CD4-positive, alpha-beta T cell treated with Interleukin-17A for 4 hours (primary cell): ENCODE results near the gene PTGER3.

Source experiments
- DNase-seq: peaks from one replicate; pipeline ENCODE4 v3.0.0-alpha.2; 2020; ENCODE audit warnings: mixed read lengths

The PTGER3 gene

DNA sequence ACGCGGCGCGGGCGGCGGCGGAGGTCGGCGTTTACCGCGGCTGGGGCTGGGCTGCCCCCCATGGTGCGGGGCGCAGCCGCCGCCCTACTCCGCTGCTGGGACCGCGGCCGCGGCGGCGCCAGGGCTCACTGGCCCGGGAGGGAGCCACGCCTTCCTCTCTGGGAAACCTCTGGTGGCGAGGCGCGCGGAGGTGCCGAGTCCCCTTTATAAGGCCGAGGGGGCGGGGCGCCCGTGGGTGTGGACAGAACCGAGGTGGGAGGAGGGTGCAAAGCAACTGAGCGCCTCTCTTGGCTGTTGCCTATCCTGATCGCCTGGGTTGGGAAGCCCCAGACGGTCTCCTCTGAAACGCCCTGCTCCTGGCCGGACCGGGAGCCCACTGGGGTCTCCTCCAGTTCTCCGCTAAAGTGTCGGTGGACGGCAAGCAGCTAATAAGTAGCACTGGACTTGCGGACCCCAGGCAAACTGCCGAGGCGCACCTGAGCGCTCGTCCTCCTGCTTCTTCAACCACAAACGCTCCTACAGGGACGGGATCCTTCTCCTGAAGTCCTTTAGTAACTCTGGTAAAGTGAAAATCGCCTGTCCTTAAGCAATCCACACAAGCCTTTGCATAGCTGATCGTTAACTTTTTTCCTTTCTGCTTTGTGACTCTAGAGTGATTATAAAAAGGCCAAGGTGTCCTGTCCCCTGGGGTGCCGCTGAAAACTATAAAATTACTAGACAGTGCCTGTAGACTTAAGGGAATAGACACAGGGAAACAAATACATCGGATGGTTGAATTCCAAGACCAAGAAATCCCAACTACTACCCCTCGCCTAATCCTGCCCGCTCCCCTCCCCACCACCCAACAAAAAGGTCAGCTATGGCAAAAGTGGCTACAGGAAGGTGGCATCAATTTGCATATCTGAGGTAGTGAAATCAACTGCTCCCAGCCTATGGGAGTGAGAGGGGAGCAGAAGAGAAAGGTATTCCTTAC, at the start of gene PTGER3:
Gene PTGER3, minus strand, starts transcription at position 182 of the 973 bp plus-strand sequence. CDS start 239 bp downstream, outside the sequence.
- DNase-seq, result peak; percentile 70

DNA sequence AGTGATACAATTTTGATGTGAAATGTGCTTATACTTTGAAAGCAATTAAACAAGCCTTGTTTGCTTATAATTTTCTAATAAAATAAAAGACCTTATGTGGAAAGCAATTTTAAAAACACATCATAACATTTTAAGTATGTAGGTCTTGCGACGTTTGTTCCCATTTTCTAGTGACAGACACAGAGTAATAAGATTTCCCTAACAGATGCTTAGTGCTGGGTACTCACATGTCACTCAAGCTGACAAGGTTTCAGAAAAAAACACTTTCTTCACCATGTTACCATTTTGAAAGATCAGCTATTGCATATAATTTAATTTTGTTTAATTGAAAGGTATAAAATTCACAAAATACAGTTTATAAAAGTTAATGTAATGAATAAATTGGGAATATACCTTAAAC, 47.3 kb upstream of the PTGER3 start:
- DNase-seq, result no peak

DNA sequence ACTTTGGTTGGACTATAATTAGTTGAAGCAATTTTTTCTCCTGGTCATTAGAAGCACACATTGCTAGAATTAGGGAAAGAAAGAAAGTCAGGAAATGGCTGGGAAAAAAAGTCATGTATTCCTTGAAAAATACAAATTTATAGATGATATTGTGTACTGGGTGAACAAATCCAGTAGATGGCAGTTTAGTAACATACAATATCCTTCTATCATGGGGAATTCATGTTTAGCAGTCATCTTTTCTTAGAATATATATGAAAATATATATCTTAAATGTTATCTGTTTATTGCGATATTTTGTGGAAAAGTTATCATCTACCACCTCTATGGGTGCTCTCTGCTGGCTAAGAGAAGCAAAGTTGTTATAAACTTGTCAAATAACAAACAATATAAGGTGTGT, 46.3 kb upstream of the PTGER3 start:
- DNase-seq, result no peak

DNA sequence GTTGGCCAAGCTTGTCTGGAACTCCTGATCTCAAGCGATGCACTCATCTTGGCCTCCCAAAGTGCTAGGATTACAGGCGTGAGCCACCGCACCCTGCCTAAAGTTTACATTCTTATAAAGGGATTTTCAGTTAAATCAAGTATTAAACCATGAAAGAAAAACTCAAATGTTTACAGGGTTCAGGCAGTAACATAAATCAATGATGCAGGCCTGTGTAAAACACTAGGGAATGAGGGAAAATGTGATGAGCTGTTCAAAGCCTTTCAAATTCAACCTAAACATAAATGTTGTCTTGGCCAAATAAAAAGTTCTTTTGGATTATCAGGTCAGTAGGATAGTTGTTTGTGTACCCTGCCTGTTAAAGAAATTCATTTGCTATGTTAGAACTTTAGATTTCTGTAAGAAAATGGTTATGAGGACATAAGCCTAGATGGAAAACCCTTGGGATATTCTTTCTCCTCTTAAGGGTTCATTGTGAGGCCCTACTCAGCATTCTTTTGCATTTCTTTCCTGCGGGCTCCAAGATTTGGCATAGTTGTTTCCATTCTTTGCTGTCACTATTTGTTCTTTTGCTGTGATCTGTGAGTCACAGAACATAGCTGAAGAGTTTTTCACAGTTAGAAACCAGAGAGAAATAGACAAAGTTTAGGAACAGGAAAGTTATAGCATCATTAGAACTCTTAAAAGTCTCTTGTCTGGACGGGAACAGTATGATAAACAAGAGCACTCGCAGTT, 42.1 kb upstream of the PTGER3 start:
- no peak for DNase-seq

DNA sequence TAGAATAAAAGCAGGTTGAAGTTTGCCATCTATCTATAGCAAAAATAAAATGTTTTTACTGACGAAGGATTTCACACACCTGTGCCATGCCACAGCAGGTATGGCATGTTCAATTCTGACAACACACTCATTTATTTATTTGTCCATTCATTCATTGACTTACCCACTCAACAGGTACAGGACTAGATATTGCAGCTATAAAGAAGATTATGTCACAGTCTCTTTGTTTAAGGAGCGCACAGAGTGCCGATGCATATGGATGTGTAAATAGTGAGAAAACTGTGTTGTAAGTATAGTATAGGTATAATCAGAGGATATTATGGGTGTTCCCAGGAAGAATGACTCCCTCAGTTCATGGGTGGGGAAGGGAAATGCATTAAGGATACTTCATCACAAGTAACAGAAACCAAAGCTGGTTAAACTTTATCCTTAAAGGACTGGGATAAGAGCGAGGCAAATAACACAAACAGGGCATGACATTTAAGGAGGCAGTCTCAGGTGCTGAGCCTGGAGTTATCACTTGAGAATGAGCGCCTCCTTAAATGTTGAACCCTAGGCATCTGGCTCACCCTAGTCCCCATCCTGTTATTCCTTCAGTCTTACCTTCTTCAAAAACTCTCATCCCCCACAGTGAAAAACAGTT, 41.1 kb upstream of the PTGER3 start:
- DNase-seq, result no peak

DNA sequence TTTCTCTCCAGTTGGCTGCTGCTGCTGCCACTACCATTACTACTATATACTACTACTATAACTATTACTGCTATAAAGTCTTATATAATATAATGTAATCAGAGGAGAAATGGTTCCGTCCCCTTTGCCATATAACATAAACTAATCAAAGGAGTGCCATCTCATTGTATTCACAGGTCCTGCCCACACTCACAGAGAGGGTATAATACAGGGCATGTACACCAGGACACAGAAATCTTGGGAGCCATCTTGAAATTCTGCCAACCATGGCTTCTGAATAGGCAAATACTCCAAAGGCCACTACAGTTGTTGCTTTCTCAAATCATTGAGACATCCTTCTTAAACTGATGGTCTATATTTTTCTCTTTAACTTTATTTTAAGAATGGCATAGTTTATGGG, 40.1 kb upstream of the PTGER3 start:
- DNase-seq, result no peak

DNA sequence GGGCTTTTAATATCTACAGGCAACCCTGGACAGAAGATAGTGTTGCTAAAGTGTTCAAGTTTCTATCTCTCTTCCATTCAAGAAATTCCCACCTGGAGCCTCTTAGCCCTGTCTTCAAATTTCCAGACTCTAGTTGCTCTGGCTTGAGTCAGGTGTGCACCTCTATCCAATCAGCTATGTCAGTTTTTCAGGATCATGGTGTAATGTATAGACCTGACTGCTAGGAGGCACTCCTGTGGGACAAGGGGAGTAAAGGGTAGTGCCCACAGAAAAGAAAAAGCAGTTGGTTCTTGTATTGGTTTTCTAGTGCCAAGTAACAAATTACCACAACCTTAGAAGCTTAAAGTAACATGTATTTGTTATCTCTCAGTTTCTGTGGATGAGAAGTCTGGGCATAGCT, 39.4 kb upstream of the PTGER3 start:
- DNase-seq, result no peak

DNA sequence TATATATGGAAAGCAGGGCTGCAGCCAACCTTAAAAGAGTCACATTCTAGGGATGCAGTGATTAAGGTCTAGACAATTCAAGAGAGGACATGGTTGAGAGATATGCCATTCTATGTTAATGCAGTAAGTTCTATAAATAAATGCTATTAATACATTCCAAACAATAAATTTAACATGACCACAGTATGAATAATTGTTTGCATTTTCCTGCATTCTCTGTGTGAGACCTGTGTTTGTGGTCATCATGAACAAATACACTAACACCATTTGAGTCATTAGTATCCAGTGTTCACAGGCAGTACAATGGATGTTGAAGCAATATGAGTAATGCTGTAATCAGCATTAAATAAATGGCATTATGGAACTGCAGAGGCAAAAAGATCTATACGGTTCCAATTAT, 38.7 kb upstream of the PTGER3 start:
- no peak for DNase-seq

DNA sequence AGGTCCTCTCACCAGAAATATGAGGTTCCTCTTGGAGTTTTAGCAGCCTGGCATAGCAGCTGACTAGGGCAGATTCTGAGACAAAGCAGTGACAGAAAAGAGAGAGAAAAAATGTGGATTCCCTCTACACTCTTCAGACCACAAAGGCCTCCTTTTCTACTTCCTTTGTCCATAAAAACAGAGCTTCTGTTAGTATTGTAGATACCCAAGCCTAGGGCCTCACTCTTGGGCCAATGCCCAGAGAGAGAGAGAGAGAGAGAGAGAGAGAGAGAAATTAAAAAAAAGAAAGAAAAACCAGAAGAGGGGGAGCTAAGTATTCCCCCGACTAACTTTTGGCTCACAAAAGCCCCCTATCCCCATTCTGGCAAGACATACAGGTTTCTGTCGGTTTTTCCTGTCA, 35.7 kb upstream of the PTGER3 start:
- no peak for DNase-seq

DNA sequence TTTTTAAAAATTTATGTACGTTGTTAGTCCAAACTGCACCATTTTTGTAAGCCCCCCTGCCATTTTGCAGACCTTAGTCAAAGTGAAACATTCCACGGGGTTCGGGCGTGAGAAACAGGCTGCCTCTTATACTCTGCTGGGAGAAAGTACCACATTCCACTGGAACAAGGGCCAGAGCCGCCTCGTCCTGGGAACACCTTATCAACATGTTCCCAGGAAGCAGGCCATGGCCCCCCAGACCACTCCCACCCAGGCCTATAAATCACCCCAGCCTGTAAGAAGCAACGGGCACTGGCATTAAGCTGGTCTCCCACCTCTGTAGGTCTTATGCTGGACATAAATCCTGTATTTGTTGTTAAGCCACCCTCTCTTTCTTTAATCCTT, 34.1 kb upstream of the PTGER3 start:
- DNase-seq, result peak; percentile 5

DNA sequence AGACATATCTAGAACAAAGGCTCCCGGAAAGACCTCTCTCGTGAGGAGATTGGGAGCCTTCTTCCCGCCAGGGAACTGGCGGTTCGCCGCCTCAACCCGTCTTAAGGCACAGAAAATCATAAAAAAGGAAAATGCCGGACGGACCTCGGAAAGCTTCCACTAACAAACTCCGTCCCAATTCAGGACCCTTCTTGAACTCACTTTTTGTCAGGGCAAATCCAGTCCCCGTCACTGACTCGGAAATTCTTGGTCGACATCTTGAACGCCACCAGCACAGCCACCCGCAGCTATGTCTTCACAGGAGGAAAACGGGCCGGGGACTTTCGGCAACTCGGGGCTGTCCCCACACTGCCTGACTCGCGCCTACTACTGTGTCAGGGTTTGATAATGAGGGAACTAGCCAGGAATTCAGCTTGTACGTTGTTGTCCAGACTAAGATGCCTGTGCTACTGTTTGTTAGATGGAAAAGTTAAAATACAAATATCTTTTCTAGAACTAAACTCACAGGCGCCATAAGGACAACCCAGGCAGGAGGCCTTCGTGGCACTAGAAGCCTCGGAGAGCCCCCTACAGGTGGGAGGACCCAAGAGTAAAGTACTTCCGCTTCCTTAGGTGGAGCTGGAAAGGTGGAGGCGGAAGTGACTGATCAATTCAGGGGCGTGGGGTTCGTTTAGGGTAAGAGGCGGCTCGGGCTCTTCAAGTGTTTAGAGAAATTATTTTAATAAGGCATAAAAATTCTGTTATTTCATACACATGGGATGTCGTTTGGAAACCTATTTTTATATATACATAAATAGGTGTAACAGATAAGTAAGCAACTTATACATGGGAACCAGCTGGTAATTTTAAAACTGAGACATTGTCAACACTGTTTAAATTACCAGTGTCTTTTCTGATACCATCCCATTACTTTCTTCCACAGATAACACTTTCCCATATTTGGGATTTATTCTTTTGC, 33.4 kb upstream of the PTGER3 start, which contains the start of gene ZRANB2:
Gene ZRANB2, minus strand, starts transcription at position 297 of the 958 bp plus-strand sequence. Its CDS starts 40 bp downstream, at position 257.
- peak; percentile 90 for DNase-seq

DNA sequence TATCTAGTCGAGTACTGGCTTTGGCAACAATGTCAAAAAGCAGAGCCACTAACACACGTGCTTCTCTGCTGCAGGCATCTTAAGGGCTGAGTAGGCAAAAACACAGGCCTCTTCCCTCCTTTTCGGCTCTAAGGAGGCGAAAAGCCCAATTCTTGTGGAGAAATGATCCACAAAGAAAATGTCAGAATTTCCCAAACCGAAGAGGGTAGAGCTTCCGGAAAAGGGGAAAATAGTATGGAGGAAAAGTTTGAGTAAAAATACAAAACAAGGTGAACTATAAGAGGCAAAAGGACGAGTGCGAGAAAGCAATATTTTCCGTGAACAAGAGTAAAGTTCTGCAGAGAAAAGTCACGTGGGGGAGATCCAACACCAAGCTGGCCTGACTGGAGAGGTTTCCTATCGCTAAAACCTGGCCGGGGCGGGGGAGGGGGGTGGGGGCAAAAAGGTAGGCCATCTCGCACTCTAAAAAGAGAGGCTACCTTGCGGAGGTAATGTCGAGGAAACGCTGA, 32.7 kb upstream of the PTGER3 start:
- peak; percentile 28 for DNase-seq

DNA sequence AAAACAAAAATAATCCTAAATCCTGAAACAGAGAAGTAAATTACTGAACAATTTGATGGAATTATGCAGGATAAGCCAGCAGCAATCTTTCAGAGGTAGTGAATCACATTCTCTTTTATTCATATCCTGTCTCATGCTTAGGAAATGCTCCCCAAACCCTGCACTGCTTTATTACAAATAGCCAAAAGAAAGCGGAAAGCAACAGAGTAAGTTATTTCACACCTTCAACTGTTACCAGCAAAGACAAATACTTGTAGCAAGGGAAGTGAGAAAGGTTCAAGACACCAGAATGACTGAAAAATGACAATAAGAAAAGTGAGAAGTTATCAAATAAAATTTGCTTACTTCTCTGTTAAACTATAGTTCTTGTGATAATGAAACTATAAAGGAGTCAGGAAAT, 27.1 kb upstream of the PTGER3 start:
- no peak for DNase-seq

DNA sequence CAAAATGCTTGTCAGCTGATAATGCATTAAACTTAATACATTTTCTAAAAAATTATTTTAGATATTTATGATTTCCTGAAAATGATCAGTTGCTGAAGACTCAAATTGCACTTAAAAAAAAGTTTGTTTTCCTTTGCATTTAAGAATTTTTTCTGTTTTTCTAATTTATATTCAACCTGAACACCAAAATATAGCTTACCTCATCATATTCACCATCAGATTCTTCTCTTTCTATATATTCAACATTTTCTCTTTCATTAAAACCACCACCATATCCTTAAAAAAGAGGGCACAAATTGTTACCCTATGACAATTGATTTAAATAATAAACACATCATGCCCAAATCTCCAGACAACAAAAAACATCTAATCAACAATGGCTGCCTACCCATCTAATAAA, 24.7 kb upstream of the PTGER3 start:
- DNase-seq, result no peak

DNA sequence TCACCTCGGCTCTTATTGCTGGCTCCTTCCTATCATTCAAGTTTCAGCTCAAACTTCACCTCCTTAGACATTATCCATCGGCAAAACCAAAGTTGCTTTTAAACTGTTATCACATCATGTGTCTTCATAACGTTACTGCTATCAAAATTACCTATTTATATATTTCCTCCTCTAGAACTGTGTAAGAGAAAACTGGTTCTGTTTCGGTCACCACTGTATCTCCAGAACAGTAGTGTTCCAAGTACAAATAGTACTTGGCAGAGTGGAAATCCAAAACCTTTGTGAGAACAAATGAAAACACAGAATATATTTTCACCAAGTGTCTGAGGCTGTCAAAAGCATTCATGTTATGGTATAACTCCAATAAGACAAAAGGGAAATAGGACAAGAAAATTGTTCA, 24.1 kb upstream of the PTGER3 start:
- DNase-seq, result no peak

DNA sequence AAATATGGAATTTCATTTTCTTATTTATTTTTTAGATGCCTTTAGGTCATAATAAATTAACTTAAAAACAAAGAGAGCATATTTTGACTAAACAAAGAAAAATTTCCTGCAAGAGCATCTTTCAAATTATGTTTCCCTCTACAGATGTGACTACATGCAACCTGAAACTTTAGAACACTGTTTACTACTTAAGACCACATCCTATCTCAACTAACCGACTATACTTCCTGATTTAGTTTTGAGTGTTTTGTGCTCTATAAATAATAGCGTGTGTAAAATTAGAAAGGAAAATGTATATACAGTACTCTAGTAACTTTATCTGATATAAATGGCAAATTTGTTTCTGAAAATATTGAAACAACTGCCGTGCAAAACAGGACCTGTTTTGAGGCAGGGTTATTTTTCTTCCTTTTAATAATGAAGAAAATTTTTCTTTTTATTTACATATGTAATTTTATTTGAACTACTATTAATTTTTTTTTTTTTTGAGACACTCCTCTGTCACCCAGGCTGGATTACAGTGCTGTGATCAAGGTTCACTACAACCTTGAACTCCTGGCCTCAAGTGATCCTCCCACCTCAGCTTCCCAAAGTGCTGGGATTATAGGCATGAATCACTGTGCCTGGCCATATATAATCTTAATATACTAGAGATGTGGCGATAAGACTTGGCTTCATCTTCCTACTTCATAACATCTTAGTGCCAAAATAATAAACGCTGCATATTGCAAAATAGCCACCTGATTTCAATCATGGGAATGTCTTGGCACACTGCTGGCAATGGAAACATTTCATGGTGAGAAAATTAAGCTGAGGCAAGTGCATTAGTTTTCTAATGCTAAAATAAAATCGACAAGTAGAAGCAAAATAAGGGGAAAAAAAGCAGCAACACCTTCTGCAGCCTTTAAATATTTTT, 21.0 kb upstream of the PTGER3 start:
- no peak for DNase-seq

DNA sequence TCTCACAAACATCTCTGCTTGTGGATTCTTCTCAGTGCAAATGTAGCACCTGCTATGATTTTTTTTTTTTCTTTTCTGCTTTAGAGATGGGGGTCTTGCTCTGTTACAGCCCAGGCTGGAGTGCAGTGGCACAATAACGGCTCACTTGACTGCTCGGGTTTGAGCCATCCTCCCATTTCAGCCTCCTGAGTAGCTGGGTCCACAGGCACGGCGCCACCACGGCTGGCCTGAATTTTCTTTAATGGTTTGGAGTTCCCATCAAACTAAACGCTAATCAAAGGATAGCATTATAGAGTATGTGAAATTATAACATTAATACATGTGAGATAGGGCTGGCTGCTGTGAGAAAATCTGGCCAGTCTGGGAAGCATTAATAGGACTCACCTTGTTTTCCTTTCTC, 7.2 kb upstream of the PTGER3 start:
- no peak for DNase-seq

DNA sequence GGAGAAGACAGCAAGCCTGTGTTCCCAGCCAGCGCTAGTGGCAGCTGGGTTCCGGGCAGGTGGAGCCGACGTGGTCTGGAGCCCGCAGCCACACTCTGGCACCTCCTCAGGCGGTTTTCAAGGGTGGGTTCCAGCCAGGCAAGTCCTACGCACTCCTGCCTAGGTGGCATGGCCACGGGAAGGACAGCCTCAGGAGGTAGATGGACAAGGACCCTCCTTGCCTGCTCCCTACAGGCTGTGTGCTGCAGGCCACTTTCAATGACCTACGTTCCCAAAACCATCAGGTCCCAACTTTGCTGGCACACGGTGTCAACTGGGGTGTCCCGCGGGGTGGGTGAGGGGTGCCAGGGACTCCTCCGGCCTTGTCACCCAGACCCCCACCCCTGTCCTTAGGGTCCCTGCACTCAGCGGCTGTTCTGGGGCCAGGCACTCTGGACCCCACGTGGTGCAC, 6.7 kb upstream of the PTGER3 start:
- peak; percentile 6 for DNase-seq

DNA sequence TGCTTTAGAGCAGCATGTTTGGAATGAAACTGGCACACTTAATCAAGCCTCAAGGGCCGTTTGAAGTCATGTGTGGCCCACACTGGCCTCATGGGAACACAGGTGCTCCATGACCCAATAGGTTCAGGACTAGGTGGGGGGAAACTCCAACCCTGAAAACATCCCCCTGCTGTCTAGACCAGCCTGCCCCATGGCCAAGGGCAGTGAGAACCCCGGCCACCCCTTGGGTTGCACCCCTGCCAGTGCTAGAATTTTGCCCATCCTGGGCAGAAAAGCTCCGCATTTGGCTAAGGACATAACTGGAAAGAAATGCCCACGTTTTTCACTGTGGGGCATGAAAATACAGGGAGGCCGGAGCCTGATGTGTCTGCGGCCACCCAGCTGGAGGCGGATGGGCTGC, 6.1 kb upstream of the PTGER3 start:
- no peak for DNase-seq

DNA sequence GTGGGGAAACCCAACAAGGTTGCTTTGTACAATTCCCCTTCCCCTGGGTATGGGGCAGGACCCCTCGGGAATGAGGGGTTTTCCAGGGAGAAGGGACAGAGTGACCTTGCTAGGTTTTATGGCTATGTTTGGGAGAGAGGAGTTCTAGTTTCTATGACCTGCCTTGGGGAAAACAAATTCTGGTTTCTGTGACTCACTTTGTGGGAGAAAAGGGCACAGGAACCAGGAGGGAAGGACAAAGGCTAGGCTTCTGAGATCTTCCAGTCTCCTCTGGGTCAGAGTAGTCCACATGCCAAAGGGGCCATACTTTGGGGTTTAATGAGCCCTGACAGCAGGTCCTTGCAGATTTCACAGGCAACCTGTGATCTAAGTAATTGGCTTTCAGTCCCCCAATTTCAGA, 5.5 kb upstream of the PTGER3 start:
- no peak for DNase-seq
